Stimulated activated naive CD8-positive, alpha-beta T cell treated with anti-CD3 and anti-CD28 coated beads, Interleukin-15, Interleukin-2, amounts not matched to agents 100 ng/mL and 50 ng/mL, for 24 hours (primary cell): Measurements from ENCODE around the gene DISP3.

Experiments used
- H3K27ac Mint-ChIP-seq: one replicate; pipeline ENCODE4 v1.8.0; 2021; ENCODE audit warnings: mild to moderate bottlenecking, mixed read lengths
- H3K27me3 Mint-ChIP-seq: one replicate; pipeline ENCODE4 v1.8.0; 2021; ENCODE audit warnings: mixed read lengths
- H3K36me3 Mint-ChIP-seq: one replicate; pipeline ENCODE4 v1.8.0; 2021; ENCODE audit warnings: low read depth, mixed read lengths
- H3K4me1 Mint-ChIP-seq: one replicate; pipeline ENCODE4 v1.8.0; 2021; ENCODE audit warnings: low read depth, mixed read lengths
- H3K4me3 Mint-ChIP-seq: one replicate; pipeline ENCODE4 v1.8.0; 2021; ENCODE audit warnings: mild to moderate bottlenecking, mixed read lengths
- H3K9me3 Mint-ChIP-seq: one replicate; pipeline ENCODE4 v1.8.0; 2021; ENCODE audit warnings: mixed read lengths

DISP3 gene

GRCh38 chr1:11505591-11506538 is 26.9 kb downstream of the DISP3 start:
- Mint-ChIP-seq H3K27ac (no peak overlapping the region), H3K9me3 (peaks cover 29% of the 10 kb centered on the region), H3K27me3 (peaks cover 5% of the 10 kb centered on the region), H3K4me1 (no peaks in the 10 kb centered on the region), H3K36me3 (peaks cover 7% of the 10 kb centered on the region), H3K4me3 (no peak overlapping the region)

GRCh38 chr1:11507309-11507708 is 28.4 kb downstream of the DISP3 start:
- Mint-ChIP-seq H3K27ac (no peak overlapping the region), H3K9me3 (peaks cover 29% of the 10 kb centered on the region), H3K36me3 (peaks cover 10% of the 10 kb centered on the region), H3K4me1 (no peaks in the 10 kb centered on the region), H3K27me3 (peaks cover 3% of the 10 kb centered on the region), H3K4me3 (no peak overlapping the region)

GRCh38 chr1:11513681-11514080 is 34.7 kb downstream of the DISP3 start:
- no peak overlapping the region for H3K27ac Mint-ChIP-seq
- peaks cover 4% of the 10 kb centered on the region for H3K36me3 Mint-ChIP-seq
- H3K4me3 Mint-ChIP-seq: no peak overlapping the region
- no peaks in the 10 kb centered on the region for H3K4me1 Mint-ChIP-seq
- H3K27me3 Mint-ChIP-seq: peaks cover 4% of the 10 kb centered on the region
- H3K9me3 Mint-ChIP-seq: no peaks in the 10 kb centered on the region

- Mint-ChIP-seq H3K9me3 (no peaks in the 10 kb centered on the region), H3K27me3 (peaks cover 4% of the 10 kb centered on the region), H3K27ac (no peak overlapping the region), H3K4me1 (no peaks in the 10 kb centered on the region), H3K4me3 (no peak overlapping the region), H3K36me3 (peaks cover 4% of the 10 kb centered on the region)
Observed at GRCh38 chr1:11514366-11514765, 35.4 kb downstream of the DISP3 start.

- Mint-ChIP-seq H3K9me3 (no peaks in the 10 kb centered on the region), H3K27ac (no peak overlapping the region), H3K36me3 (peaks cover 4% of the 10 kb centered on the region), H3K4me1 (no peaks in the 10 kb centered on the region), H3K4me3 (no peak overlapping the region), H3K27me3 (peaks cover 4% of the 10 kb centered on the region)
Observed at GRCh38 chr1:11515368-11516300, 36.7 kb downstream of the DISP3 start.

DNA sequence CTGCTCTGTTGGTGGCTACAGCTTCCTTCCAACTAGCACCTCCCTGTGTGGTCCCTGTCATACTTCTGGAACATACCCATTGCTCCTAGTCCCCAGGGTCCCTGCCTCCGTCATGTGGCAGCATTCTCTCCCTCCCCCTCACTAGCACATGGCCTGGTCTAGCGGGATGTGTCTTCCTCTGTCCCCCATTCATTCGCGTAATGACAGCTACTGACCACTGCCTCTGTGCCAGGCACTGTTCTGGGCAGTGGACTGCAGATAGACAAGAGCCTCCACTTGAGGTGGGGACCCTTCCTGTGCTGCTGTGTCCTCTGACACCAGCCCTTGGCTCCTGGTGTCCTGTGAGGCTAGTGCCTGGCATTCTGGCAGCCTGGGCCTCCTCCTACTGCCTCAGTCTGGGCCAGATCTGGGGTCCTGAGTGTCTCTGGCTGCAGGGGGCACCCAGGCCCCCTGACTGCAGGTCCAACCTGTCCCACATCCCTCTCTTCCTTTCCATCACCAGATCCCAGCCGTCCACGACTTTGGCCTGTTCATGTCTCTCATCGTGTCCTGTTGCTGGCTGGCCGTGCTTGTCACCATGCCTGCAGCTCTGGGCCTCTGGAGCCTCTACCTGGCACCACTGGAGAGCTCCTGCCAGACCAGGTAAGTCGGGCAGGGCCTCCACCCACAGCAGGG is 38.1 kb downstream of the DISP3 start:
- Mint-ChIP-seq H3K27me3 (peaks cover 3% of the 10 kb centered on the region), H3K36me3 (peaks cover 4% of the 10 kb centered on the region), H3K4me3 (no peak overlapping the region), H3K27ac (no peak overlapping the region), H3K4me1 (no peaks in the 10 kb centered on the region), H3K9me3 (no peaks in the 10 kb centered on the region)

DNA sequence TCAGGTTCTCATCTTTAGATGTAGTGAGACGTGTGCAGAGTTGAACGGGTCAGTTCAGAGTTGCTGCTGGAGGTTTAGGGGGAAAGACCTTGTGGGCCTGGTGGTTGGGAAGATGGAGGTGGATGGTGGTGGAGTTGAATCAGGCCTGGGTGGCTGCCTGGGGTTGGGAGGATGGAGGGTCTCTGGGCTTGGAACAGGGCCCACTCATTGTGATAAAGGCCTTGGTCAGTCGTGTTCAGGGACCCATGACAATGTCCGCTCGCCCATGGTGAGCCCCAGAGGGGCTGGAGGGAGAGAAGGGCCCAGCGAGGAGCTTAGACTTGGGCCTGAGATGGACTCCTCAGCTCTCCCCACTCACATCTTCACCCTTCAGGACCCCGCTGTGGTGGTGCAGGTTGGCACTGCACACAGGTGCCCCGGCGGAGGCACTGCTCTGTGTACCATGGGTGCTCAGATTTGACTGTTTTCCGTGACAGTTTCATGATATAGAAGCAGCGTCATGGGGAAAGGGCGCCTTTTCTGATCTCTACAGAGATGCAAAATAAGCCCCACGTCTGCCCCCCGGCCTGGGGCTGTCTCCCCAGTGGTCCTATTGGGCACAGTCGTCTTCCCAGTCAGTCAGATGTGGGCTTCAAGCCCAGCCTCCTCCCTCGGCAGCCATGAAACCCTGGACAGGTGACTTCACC is 39.2 kb downstream of the DISP3 start:
- no peaks in the 10 kb centered on the region for H3K27me3 Mint-ChIP-seq
- H3K27ac Mint-ChIP-seq: no peak overlapping the region

DNA sequence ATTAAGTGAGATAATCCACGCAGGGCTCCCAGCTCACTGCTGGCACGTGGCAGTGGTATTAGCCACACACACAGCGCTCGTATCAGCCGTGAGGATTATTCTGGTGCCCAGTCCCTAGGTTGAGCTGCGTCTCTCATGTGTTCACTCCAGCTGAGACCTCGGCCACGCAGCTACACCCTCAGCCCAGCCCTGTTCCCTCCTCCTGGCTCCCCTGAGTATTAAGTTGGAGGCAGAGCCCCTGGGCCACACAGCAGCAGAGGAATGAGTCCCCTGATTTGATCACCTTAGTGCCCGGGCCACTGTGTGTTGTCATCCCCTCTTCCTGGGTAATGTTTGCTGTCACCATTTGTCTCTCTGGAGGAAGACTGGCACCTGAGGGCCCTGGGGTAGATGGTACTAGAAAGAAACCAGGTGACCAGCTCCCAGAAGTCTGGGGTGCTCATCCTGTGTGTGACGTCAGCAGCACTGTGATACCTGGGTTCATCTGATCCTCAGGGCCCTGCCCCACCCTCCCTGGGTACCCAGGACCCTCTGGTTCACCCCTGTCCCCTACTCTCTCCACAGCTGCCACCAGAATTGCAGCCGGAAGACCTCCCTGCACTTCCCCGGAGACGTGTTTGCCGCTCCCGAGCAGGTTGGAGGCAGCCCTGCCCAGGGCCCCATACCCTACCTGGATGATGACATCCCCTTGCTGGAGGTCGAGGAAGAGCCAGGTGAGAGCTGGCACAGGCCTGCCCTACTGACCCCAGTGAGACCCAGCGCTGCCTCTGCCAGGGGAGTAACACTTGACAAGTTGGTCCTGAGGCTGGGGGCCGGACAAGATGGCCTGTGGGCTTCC is 40.1 kb downstream of the DISP3 start:
- Mint-ChIP-seq H3K27me3 (no peaks in the 10 kb centered on the region), H3K4me1 (no peaks in the 10 kb centered on the region), H3K36me3 (no peaks in the 10 kb centered on the region)

More for the DNA sequence above, 39.2 kb downstream of the DISP3 start:
- no peaks in the 10 kb centered on the region for H3K36me3 Mint-ChIP-seq
- no peaks in the 10 kb centered on the region for H3K4me1 Mint-ChIP-seq
- H3K9me3 Mint-ChIP-seq: no peaks in the 10 kb centered on the region
- no peak overlapping the region for H3K4me3 Mint-ChIP-seq

GRCh38 chr1:11519629-11520031 is 40.7 kb downstream of the DISP3 start:
- no peak overlapping the region for H3K4me3 Mint-ChIP-seq
- H3K9me3 Mint-ChIP-seq: no peaks in the 10 kb centered on the region
- H3K4me1 Mint-ChIP-seq: no peaks in the 10 kb centered on the region
- no peaks in the 10 kb centered on the region for H3K36me3 Mint-ChIP-seq
- no peaks in the 10 kb centered on the region for H3K27me3 Mint-ChIP-seq
- H3K27ac Mint-ChIP-seq: no peak overlapping the region

More for the DNA sequence above, 40.1 kb downstream of the DISP3 start:
- H3K4me3 Mint-ChIP-seq: no peak overlapping the region
- H3K9me3 Mint-ChIP-seq: no peaks in the 10 kb centered on the region
- H3K27ac Mint-ChIP-seq: no peak overlapping the region

DNA sequence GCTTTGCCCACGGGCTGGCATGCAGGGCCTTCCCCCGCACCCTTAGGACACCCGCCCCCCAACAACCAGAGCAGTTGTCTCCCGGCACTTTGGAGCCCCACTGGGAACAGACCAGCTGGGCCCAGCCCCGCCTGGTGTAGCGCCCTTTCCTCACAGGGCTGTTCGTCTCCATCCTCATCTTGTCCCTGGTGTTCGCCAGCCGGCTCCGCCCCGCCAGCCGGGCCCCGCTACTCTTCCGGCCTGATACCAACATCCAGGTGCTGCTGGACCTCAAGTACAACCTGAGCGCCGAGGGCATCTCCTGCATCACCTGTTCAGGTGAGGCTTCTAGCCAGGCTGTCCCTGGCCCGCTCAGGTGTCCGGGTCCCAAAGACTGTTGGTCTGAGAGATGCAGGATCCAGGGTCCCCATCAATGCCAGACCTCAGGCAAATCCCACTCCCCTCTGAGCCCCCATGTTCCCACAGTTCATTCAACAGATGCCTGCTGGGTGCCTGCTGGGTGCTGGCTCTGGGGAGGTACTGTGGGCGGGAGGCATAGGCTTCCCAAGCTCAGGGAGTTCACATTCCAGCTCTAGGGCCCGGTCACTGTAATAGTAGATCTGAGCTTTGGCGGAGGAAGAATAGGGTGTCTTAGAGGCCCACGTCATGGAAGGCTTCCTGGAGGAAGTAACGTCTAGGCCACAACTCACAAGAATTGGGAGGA is 41.7 kb downstream of the DISP3 start:
- no peak overlapping the region for H3K4me3 Mint-ChIP-seq
- no peaks in the 10 kb centered on the region for H3K9me3 Mint-ChIP-seq
- no peaks in the 10 kb centered on the region for H3K36me3 Mint-ChIP-seq
- H3K27me3 Mint-ChIP-seq: no peaks in the 10 kb centered on the region
- no peak overlapping the region for H3K27ac Mint-ChIP-seq
- H3K4me1 Mint-ChIP-seq: no peaks in the 10 kb centered on the region

DNA sequence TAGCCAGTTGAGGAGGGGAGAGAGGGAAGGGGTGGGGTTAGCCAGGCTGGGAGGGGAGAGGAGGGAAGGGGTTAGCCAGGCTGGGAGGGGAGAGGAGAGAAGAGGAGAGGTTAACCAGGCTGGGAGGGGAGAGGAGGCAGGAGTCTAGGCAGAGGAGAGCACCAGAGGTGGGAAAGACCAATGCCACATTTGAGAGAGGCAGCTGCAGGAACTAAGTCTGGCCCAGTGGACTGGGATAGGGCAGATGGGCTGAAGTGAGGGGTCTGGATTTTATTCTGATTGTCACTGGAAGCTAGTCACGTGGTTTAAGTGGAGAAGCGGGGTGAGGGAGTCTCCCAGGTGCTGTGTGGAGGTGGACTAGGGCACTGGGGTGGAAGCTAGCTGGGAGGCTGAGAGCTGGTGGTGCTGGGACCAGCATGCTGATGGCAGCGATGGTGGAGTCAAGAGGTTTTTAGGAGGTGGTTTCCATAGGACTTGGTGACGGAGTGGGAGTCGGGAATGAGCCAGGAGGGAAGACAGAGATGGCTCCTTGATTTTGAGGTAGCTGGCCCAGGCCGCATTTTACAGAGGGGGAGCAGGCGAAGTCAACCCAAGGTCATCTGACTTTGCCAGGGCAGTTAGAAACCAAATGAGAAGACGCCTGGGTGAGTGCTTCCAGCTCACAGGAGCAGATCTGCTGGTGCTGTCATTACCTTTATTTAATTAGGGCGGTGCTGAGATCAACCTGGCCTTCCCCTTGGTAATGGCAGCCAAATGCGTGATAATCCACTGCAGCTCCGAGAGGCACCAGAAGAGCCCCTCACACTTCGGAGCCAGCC is 42.8 kb downstream of the DISP3 start:
- no peak overlapping the region for H3K4me3 Mint-ChIP-seq
- H3K27ac Mint-ChIP-seq: no peak overlapping the region
- no peaks in the 10 kb centered on the region for H3K4me1 Mint-ChIP-seq
- H3K36me3 Mint-ChIP-seq: no peaks in the 10 kb centered on the region
- no peaks in the 10 kb centered on the region for H3K27me3 Mint-ChIP-seq
- no peaks in the 10 kb centered on the region for H3K9me3 Mint-ChIP-seq

DNA sequence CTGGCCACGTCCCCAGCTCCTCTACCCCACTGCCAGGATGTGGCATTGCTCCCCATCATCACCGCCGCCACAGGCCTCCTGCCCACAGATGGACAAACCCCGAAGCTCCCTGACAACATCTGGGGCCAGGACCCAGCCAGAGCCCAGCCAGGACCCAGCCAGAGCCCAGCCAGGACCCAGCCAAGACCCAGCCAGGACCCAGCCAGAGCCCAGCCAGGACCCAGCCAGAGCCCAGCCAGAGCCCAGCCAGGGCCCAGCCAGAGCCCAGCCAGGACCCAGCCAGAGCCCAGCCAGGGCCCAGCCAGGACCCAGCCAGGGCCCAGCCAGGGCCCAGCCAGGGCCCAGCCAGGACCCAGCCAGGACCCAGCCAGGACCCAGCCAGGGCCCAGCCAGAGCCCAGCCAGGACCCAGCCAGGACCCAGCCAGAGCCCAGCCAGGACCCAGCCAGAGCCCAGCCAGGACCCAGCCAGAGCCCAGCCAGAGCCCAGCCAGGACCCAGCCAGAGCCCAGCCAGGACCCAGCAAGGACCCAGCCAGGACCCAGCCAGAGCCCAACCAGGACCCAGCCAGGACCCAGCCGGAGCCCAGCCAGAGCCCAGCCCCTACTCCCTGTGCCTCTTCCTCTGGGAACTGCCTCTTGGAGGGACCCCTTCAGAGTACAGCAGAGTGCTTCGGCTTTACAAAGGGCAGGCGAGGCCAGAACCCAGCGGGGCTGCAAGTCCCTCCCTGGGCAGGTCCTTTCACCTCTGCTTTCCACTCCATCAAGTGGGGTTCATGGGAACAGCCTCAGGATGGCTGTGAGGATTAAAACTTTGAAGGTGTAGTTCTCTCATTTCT is 43.7 kb downstream of the DISP3 start:
- no peak overlapping the region for H3K4me3 Mint-ChIP-seq
- H3K4me1 Mint-ChIP-seq: no peaks in the 10 kb centered on the region
- no peaks in the 10 kb centered on the region for H3K27me3 Mint-ChIP-seq

More for the DNA sequence above, 43.7 kb downstream of the DISP3 start:
- Mint-ChIP-seq H3K36me3 (no peaks in the 10 kb centered on the region), H3K9me3 (no peaks in the 10 kb centered on the region), H3K27ac (no peak overlapping the region)
